GM21576 (cell line): ENCODE data around the gene NPHS2.

Experiments
- ATAC-seq: cut with Tn5 transposase; IDR thresholded peaks from one replicate; pipeline ENCODE4 v1.9.1; 2021; ENCODE audit warnings: mild to moderate bottlenecking, moderate library complexity; ENCODE audit not compliant: unreplicated experiment

The NPHS2 gene

DNA sequence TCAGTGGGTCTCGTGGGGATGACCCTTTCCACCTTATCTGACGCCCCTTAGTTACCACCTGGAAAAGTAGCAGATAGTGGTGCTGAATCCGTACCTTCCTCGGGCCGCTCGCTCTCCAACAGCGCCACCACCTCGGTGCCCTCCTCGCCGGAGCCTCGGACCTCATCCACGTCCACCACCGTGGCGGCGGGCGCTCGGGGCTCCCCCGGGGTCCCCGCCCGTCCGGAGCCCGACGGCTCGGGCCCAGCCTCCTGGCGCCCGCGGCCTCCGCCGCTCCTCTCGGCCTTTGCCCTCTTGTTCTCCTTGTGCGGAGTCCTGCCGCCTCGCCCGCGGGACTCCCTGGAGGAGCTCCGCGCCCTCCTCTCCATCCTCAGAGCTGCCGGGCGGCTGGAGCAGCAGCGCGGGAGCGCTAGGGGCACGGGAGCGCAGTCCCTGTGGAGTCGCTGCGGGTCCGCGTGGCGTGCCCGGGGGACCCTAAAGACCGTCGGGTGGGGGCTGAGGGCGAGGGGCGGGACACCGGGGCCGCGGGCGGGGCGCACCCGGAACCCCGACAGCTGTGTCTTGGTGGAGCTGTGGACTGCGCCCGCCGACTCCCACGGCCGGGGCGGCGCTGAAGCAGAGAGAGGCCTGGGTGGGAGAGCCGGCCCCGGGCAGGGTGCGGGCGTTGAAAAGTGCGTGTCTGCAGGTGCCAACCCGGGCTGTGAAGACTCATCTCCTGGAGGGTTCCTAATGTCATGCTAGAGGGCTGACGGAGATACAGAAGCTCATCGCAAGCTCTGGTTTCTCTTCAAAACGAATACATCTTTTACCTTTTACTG, at the start of gene NPHS2:
TSS of gene NPHS2 (minus strand) at position 452 of the 818 bp plus-strand sequence. CDS start at position 368, 84 bp downstream.
- no peak for ATAC-seq

DNA sequence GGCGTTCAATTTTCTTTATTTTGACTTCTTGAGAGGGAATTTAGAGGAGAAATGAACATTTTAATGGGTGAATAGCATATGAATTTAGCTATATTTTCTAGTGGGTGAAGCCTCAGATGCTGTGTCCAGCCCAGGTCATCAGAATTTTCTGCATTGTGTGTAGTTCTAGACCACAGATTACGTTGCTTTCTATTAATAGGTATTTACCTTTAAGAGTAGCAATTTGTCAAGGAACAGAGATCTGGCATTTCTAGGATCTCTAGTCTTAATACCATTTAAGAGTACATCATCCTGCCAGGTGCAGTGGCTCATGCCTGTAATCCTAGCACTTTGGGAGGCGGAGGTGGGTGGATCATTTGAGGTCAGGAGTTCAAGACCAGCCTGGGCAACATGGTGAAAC, 36.6 kb upstream of the NPHS2 start:
- ATAC-seq, result no peak

DNA sequence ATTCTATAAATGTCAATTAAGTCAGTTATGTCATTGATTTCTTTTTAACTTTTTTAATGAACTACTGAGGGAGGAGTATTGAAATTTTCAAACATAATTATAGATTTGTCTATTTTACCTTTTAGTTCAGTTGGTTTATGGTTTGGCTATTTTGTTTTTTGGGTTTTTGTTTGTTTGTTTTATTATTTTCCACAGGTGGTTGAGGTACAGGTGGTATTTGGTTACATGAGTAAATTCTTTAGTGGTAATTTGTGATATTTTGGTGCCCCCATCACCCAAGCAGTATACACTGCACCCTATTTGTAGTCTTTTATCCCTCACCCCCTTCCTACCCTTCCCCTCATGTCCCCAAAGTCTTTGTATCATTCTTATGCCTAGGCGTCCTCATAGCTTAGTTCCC, 25.3 kb upstream of the NPHS2 start:
- ATAC-seq, result no peak

GRCh38 chr1:179599623-179600249, 24.0 kb upstream of the NPHS2 start:
- no peak for ATAC-seq

DNA sequence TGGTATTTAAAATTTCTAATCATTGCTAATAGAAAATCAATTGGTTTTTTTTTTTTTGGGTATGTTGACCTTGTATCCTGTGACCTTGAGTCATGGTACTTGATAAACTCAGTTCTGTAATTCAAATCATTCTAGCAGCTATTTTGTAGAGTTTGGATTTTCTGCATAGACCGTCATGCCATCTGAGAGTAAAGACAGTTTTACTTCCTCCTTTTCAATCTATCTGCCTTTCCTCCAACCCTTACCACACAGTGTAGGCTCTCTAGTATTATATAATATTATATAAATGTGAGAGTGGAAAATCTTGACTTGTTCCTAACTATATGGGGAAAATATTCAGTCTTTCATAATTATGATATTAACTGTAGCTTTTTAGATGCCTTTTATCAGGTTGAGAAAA, 22.9 kb upstream of the NPHS2 start:
- peak; percentile 68 for ATAC-seq

DNA sequence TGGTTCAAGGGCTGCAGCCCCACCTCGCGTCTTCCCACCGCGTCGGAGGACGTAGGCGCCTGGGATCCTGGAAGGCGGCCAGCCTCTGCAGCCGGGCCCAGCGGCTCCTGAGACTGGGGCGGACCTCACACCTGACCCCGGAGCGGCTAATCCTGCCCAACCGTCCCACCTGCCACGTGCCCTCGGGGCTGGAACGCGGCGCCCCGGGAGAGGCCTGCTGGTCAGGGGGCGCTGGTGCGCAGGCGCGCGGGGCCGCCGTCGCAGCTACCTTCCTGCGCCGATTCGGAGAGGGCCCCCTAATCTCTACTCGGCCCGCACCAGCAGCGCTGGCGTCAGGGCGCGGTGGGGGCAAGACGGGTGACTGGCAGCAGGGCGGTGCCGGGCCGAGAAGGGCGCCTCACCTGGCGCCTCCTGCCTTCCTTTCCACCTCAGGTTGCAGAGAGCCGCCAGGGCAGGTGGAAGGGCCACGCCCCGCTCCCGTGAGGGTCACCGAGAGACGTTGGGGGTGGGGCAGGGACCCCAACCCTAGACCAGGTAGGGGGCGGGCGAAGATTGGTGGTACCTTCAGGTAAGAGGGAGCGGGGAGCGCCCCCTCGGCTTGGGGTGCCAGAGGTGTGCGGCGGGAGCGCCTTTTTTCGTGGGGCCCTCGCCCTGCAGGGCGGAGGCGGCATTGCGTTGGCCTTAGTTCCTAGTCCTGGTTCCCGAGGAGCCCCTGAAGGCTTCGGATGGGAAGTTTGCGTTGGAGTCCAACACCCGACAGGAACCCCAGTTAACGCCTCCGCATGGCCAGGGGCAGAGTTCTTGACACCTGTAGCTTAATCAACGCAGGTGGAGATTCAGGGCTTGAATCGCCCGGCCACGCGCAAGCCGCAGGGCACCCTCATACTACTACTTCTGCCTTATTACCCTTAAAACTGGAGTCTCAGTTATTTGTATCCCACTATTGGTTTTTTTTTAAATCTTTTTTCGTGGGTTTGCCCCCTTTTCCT, 16.1 kb upstream of the NPHS2 start, which contains the start of gene TDRD5:
TSS of gene TDRD5 (plus strand) at position 241 of the 989 bp plus-strand sequence. CDS start 784 bp downstream, outside the sequence.
- no peak for ATAC-seq

- no peak for ATAC-seq
These were observed 15.5 kb upstream of the NPHS2 start for GRCh38 chr1:179591253-179591591.

DNA sequence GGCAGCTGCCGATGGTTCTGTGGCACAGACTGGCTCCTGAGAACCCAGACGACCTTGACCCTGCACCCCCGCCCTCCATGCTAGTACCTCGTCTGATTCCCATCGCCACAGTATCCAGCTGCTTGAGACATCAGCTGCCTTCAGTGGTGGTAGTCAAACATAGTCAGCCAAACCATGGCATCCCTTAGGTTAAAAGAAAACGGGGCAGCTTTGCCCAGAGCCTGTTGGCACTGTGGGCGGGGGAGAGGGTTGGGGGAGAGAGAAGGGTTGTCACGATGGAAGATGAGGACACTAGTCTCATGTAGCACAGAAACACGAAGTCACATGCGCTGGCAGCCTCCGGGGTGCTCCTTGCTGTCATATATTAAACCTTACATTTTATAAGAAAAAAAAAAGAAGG, 14.9 kb upstream of the NPHS2 start:
- no peak for ATAC-seq

DNA sequence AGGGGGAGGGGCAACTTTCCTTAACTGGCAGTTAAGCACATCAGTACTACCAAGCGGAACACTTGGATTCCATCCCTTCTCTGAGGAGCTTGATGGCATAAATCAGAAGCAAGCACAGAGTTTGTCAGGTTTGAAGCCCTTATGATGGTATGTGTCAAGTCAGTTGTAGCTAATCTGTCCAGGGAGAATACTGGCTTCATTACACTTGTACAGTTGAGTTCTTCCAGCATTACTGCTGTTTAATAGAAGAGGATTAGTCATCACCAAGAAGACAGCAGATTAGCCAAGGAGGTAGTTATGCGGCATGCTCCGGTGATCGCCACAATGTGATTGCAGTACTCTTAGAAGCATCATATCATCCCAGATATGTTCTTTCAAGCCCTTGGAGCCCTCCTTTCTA, 13.8 kb upstream of the NPHS2 start:
- no peak for ATAC-seq

DNA sequence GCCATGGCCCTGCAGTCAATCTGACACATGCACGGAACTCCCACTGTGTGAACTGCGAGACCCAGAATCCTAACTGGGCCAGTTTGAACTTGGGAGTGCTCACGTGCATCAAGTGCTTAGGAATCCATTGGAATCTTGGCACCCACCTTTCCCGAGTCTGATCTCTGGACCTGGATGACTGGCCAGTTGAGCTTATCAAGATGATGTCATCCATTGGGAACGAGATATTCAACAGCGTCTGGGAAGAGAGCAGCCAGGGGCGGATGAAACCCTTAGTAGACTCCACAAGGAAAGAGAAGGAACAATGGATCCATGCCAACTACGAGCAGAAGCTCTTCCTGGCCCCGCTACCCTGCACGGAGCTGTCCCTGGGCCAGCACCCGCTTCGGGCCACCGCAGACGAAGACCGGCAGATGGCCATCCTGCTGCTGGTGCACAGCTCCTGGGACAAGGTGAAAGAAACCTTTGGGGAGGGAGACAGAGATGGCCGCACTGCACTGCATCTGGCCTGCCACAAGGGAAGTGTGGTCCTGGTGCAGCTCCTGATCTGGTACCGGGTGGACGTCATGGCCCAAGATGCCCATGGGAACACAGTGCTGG, 12.8 kb upstream of the NPHS2 start:
- ATAC-seq, result no peak

DNA sequence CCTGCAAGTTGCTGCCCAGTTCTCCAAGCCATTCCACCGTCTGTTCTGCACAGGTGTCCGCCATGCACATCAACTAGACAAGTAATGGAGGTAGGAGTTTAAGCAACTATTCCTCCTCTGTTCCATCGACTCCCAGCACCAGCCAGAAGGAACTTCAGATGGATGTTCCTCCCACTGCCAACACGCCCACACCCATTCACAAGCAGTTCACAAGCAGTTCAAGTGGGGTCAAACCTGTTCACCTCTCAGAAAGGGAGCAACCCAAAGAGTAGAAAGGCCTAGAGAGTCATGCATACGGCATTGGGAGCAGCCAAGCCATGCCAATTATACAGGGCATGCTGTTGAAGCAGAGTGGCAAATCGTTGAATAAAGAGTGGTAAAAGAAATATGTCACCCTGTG, 11.6 kb upstream of the NPHS2 start:
- ATAC-seq, result no peak

DNA sequence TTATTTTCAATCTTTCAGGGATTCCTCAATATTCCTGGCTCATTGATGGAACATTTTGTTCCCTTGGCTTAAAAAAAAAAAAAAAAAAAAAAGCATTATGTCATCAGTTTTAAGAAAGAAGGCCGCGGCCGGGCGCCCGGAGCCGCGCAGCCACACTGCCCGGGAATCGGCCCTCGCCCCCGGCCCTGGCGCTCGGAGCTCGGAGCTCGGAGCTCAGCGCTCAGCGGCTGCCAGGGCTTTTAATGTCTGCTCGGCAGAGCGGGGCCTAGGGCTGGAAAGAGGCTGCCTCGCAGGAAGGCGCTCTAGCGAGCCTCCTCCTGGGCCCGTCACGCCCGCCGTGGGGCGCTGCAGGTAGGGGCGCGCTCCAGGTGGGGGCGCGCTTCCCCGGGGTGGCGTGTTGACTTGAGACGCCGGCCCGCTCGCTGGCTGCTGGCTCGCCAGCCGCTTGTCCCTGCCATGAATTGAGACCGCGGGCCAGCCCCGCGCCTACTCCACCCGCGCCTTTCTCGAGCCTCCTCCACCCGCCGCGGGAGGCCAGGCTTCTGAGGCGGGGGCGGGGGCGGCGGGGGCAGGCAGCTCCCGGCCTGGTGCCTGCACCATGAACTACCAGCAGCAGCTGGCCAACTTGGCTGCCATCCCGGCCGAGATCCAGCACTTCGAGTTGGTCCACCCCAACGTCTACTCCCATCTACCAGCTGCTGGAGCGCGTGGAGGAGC, 10.5 kb upstream of the NPHS2 start:
- ATAC-seq, result no peak

DNA sequence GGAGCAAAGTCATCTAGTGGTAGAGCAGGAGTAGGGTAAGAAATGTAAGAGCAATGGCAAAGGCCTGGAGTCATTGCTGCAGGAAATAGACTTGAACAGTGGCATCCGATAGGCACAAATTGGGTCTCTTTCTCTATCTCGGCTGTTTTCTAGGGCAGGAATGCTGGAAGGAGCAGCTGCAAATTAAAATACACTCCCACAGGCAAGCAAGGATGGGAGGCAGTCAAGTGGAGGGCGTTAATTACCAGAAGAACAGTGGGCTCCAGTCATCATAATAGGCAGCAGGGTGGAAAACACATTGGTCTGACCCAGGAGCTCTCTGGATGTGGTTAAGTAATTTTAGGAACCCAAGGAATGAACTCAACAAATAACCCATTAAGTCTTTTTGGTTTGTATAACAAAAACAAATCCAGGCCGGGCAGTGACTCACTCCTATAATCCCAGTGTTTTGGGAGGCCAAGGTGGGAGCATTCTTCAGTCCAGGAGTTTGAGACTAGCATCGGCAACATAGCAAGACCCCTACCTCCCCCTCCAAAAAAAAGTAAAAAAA, 8.1 kb upstream of the NPHS2 start:
- ATAC-seq, result no peak

DNA sequence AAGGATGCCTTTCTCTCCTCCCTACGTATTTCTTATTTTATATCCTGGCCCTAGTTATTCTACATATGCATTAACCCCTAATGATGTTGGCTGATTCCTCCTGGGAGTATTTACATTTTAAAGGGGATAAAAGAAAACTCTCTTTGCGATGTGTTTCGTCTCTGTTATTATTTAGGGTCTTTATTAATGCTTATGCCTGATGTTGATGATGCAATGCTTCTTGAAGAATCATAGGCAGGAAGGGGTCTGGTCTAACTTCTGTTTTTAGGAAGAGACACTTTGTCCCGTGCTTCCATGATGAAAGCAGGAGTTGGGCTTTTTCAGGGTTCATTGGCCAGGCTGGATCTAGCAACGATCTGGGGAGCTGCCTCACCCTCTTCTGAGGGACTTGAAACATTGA, 761 bp upstream of the NPHS2 start:
- no peak for ATAC-seq

DNA sequence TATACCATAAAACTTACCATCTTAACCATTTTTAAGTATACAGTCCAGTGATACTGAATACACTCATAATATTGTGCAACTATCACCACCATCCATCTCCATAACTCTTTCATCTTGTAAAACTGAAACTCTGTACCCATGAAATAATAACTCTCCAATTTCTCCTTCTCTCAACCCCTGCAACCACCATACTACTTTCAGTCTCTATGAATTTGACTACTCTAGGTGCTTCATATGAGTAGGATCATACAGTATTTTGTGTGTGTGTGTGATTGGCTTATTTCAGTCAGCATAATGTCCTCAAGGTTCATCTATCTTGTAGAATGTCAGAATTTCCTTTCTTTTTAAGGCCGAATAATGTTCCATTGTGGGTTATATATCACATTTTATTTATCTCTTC, 17.7 kb downstream of the NPHS2 start:
- no peak for ATAC-seq

GRCh38 chr1:179554427-179554826, 21.3 kb downstream of the NPHS2 start:
- ATAC-seq, result no peak

GRCh38 chr1:179550746-179551682, 24.7 kb downstream of the NPHS2 start:
- ATAC-seq, result no peak

DNA sequence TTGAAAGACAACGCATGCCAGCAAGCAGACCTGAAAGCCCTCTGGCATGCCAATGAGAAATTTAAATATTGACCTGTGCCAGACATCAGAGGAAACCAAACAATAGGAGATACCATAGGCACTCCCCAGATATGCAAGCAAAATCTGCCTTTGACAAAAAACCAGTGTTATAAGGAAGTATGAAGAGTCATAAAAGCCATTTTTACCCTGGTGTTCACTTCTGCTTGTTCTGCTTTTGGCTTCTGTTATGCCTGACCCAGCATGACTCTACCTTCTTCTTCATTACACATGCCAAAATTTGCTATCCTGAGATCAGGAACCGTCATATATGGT, 26.4 kb downstream of the NPHS2 start:
- ATAC-seq, result no peak
